HG03045 (cell line): ENCODE results near the gene AP1AR.
"Not testable (repeated sequence)": the region's sequence is repeated elsewhere in the genome, so short reads cannot be mapped to it uniquely, and the experiment has no call there.

Experiments used
- ATAC-seq: cut with Tn5 transposase; IDR thresholded peaks from one replicate; pipeline ENCODE4 v1.9.1; 2021; ENCODE audit warnings: mild to moderate bottlenecking, moderate library complexity; ENCODE audit not compliant: unreplicated experiment

AP1AR gene

GRCh38 chr4:112231779-112232713 is at the start of gene AP1AR:
Gene AP1AR, plus strand, starts transcription at chr4:112231787. Its CDS starts 305 bp downstream, at chr4:112232092.
- ATAC-seq, result peak; percentile 73

- no peak for ATAC-seq
Measured at GRCh38 chr4:112182604-112183003, 49.0 kb upstream of the AP1AR start.

- no peak for ATAC-seq
Measured at GRCh38 chr4:112183252-112183651, 48.3 kb upstream of the AP1AR start.

- no peak for ATAC-seq
Measured at GRCh38 chr4:112184438-112184837, 47.1 kb upstream of the AP1AR start.

GRCh38 chr4:112185334-112185733 is 46.3 kb upstream of the AP1AR start:
- peak; percentile 70 for ATAC-seq

GRCh38 chr4:112185740-112186670 is 45.6 kb upstream of the AP1AR start:
- ATAC-seq, result no peak

GRCh38 chr4:112189754-112190153 is 41.8 kb upstream of the AP1AR start:
- ATAC-seq, result no peak

GRCh38 chr4:112190684-112191083 is 40.9 kb upstream of the AP1AR start:
- ATAC-seq, result no peak

- ATAC-seq, result no peak
Measured at GRCh38 chr4:112196461-112196860, 35.1 kb upstream of the AP1AR start.

GRCh38 chr4:112199041-112199440 is 32.5 kb upstream of the AP1AR start:
- peak; percentile 8 for ATAC-seq

GRCh38 chr4:112201915-112202505 is 29.6 kb upstream of the AP1AR start:
- ATAC-seq, result peak; percentile 46

- ATAC-seq, result no peak
Measured at GRCh38 chr4:112203593-112203992, 28.0 kb upstream of the AP1AR start.

- no peak for ATAC-seq
Measured at GRCh38 chr4:112206431-112206830, 25.2 kb upstream of the AP1AR start.

- not testable (repeated sequence) for ATAC-seq
Measured at GRCh38 chr4:112208137-112209095, 23.2 kb upstream of the AP1AR start.

GRCh38 chr4:112210777-112211176 is 20.8 kb upstream of the AP1AR start:
- no peak for ATAC-seq

- ATAC-seq, result no peak
Measured at GRCh38 chr4:112213091-112213490, 18.5 kb upstream of the AP1AR start.

GRCh38 chr4:112213856-112214255 is 17.7 kb upstream of the AP1AR start:
- ATAC-seq, result no peak

- ATAC-seq, result no peak
Measured at GRCh38 chr4:112214390-112215264, 17.0 kb upstream of the AP1AR start.

GRCh38 chr4:112219826-112220366 is 11.7 kb upstream of the AP1AR start:
- ATAC-seq, result no peak
